Caco-2 (cell line): Measurements from ENCODE around the gene PLG. TPM values are rescaled to one million over a fixed set of nuclear protein-coding genes. Genes with fewer than 3 reads are reported as not detected.
"Not testable (repeated sequence)": the region's sequence is repeated elsewhere in the genome, so short reads cannot be mapped to it uniquely, and the experiment has no call there.

Source experiments
- Bru-seq: library from RNA; stranded (reverse); fragments of 400-500 nt; gene quantifications from one replicate; lab custom pipeline; 2021; lab: Mats Ljungman, UMichigan
- BruChase-seq, 2 experiments: library from RNA; stranded (reverse); fragments of 400-500 nt; gene quantifications; one replicate each; lab custom pipeline; 2021; lab: Mats Ljungman, UMichigan
- BruUV-seq: library from RNA; stranded (reverse); fragments of 400-500 nt; replicated peaks from 2 replicates; lab custom pipeline; 2021; lab: Mats Ljungman, UMichigan
- CTCF ChIA-PET: fragments of 300-600 bp; sonication (Branson Sonifier 250); formaldehyde crosslinking; loops from one replicate; lab custom pipeline; 2022; ENCODE audit warnings: antibody characterized with exemption; lab: Charles Lee
- POLR2A ChIA-PET: fragments of 300-600 bp; sonication (Branson Sonifier 250); formaldehyde crosslinking; loops from one replicate; lab custom pipeline; 2022; ENCODE audit warnings: antibody characterized with exemption; lab: Charles Lee
- DNase-seq, 2 experiments: peaks; one replicate each; pipeline versions ENCODE4 v3.0.0 to v3.0.0-alpha.2; 2020 to 2022
- H3K27me3 ChIP-seq: replicated peaks from 2 replicates; pipeline ENCODE4 v1.6.0; 2011; ENCODE audit warnings: low read length; ENCODE audit not compliant: control insufficient read depth, insufficient read depth
- H3K36me3 ChIP-seq: 2 replicates; pipeline ENCODE4 v1.5.1; 2011; ENCODE audit warnings: low read length; ENCODE audit not compliant: control insufficient read depth, insufficient read depth
- H3K4me1 ChIP-seq: fragments of 250-450 bp; sonication (Bioruptor Pico); 2 replicates; pipeline ENCODE4 v1.5.1; 2020; ENCODE audit warnings: mild to moderate bottlenecking
- H3K4me3 ChIP-seq: 2 replicates; pipeline ENCODE4 v1.5.1; 2011; ENCODE audit warnings: low read depth, mild to moderate bottlenecking, control low read depth, low read length
- H3K9me3 ChIP-seq: fragments of 250-450 bp; sonication (Bioruptor Pico); 2 replicates; pipeline ENCODE4 v1.5.1; 2020; ENCODE audit warnings: mild to moderate bottlenecking, moderate library complexity
- H3K27ac Mint-ChIP-seq: one replicate; pipeline ENCODE4 v1.8.0; 2022; ENCODE audit warnings: mixed read lengths; ENCODE audit not compliant: unreplicated experiment
- H3K27me3 Mint-ChIP-seq: one replicate; pipeline ENCODE4 v1.8.0; 2022; ENCODE audit warnings: mixed read lengths; ENCODE audit not compliant: insufficient read depth, unreplicated experiment
- H3K36me3 Mint-ChIP-seq: one replicate; pipeline ENCODE4 v1.8.0; 2022; ENCODE audit warnings: mild to moderate bottlenecking, mixed read lengths; ENCODE audit not compliant: insufficient read depth, unreplicated experiment
- H3K4me1 Mint-ChIP-seq: one replicate; pipeline ENCODE4 v1.8.0; 2022; ENCODE audit warnings: low read depth, mixed read lengths; ENCODE audit not compliant: unreplicated experiment
- H3K4me3 Mint-ChIP-seq: one replicate; pipeline ENCODE4 v1.8.0; 2022; ENCODE audit warnings: mild to moderate bottlenecking, moderate library complexity, mixed read lengths; ENCODE audit not compliant: unreplicated experiment
- H3K9me3 Mint-ChIP-seq: one replicate; pipeline ENCODE4 v1.8.0; 2022; ENCODE audit warnings: mixed read lengths; ENCODE audit not compliant: unreplicated experiment
- CTCF ChIP-seq, 2 experiments: fragments of 200-600 bp in 1 of 2; IDR thresholded peaks; 1 replicate in 1 of 2; 2 replicates in 1 of 2; pipeline versions ENCODE4 v1.5.1 to v1.8.0; 2011 to 2022; ENCODE audit warnings: antibody characterized with exemption in 1 of 2, control low read depth in 1 of 2, inconsistent platforms in 1 of 2, low read depth in 1 of 2, low read length in 1 of 2, mild to moderate bottlenecking in 1 of 2, moderate library complexity in 1 of 2; ENCODE audit not compliant: insufficient read depth in 1 of 2, severe bottlenecking in 1 of 2, unreplicated experiment in 1 of 2
- intact Hi-C: fragments of 100-400 bp; cut with micrococcal nuclease; formaldehyde crosslinking; loops from one replicate; pipeline ENCODE4 v1.10.0; 2022; ENCODE audit not compliant: unreplicated experiment
- long read RNA-seq: library from polyadenylated mRNA; stranded (forward); transcript quantifications from one replicate; pipeline ENCODE4 v2.0.0, GENCODE V29; 2022
- total RNA-seq: library from RNA; stranded (reverse); gene quantifications from 2 replicates; pipeline ENCODE4 v1.2.3, GENCODE V29; 2022

The PLG gene
- total RNA-seq (not detected in 2 replicates), Bru-seq, nascent RNA (not detected), BruChase-seq, experiment 1, labeled RNA remaining after a 2-hour chase (not detected), BruChase-seq, experiment 2, labeled RNA remaining after a 6-hour chase (not detected)
- long read RNA-seq = 0 reads

- H3K4me1 ChIP-seq, POLR2A ChIA-PET: not testable (repeated sequence)
Observed at GRCh38 chr6:160701918-160702680, at the start of gene PLG. Gene PLG (plus strand): TSS chr6:160702244. CDS start chr6:160702305, 61 bp downstream.

GRCh38 chr6:160659562-160659961 lies 42.5 kb upstream of the PLG start:
- H3K4me3 Mint-ChIP-seq = no peak overlapping the region
- intact Hi-C loops = no loop called here
- no TSS peak for BruUV-seq
- ChIA-PET CTCF (no interaction called here), POLR2A (no interaction called here)
- H3K27me3 Mint-ChIP-seq = peaks cover 10% of the 10 kb centered on the region
- no peaks in the 10 kb centered on the region for H3K4me1 ChIP-seq
- H3K4me1 Mint-ChIP-seq = no peaks in the 10 kb centered on the region
- H3K9me3 Mint-ChIP-seq = peaks cover 17% of the 10 kb centered on the region
- H3K9me3 ChIP-seq = no peaks in the 10 kb centered on the region
- H3K27ac Mint-ChIP-seq = no peak overlapping the region
- no peak overlapping the region for H3K4me3 ChIP-seq
- H3K27me3 ChIP-seq = no peaks in the 10 kb centered on the region
- no peak for DNase-seq
- no peaks in the 10 kb centered on the region for H3K36me3 Mint-ChIP-seq
- H3K36me3 ChIP-seq = no peaks in the 10 kb centered on the region
- TF ChIP-seq CTCF (IDR thresholded peaks at IDR 0.05; ENCODE audit: insufficient read depth in 1 of 2, low read depth in 1 of 2, low read length in 1 of 2, severe bottlenecking in 1 of 2, unreplicated experiment in 1 of 2) = no peak

More at GRCh38 chr6:160701918-160702680, at the start of gene PLG:
- H3K27me3 ChIP-seq, H3K4me1 Mint-ChIP-seq, BruUV-seq, H3K36me3 Mint-ChIP-seq, H3K27ac Mint-ChIP-seq, H3K4me3 ChIP-seq, H3K4me3 Mint-ChIP-seq, CTCF ChIA-PET, H3K9me3 Mint-ChIP-seq, DNase-seq, H3K36me3 ChIP-seq, H3K27me3 Mint-ChIP-seq, H3K9me3 ChIP-seq, intact Hi-C loops: not testable (repeated sequence)

GRCh38 chr6:160661216-160661615 lies 40.8 kb upstream of the PLG start:
- Histone ChIP-seq H3K4me3 (no peak overlapping the region), H3K4me1 (no peaks in the 10 kb centered on the region), H3K27me3 (no peaks in the 10 kb centered on the region), H3K36me3 (no peaks in the 10 kb centered on the region), H3K9me3 (no peaks in the 10 kb centered on the region)
- TF ChIP-seq CTCF (IDR thresholded peaks at IDR 0.05; ENCODE audit: insufficient read depth in 1 of 2, low read depth in 1 of 2, low read length in 1 of 2, severe bottlenecking in 1 of 2, unreplicated experiment in 1 of 2) = no peak
- intact Hi-C loops = no loop called here
- no peak overlapping the region for H3K4me3 Mint-ChIP-seq
- CTCF ChIA-PET = no interaction called here
- peaks cover 10% of the 10 kb centered on the region for H3K27me3 Mint-ChIP-seq
- no peak overlapping the region for H3K27ac Mint-ChIP-seq
- no peak for DNase-seq
- H3K4me1 Mint-ChIP-seq = no peaks in the 10 kb centered on the region
- POLR2A ChIA-PET = no interaction called here
- BruUV-seq = no TSS peak
- H3K9me3 Mint-ChIP-seq = peaks cover 17% of the 10 kb centered on the region
- no peaks in the 10 kb centered on the region for H3K36me3 Mint-ChIP-seq
